ENCODE data around the gene SYT12. TPM values are rescaled to one million over a fixed set of nuclear protein-coding genes. Genes with fewer than 3 reads are reported as not detected.
A peak's percentile ranks its signal among the peaks of the same experiment; 100 is the strongest.

The SYT12 gene
- total RNA-seq, 6 experiments from 2014 or later: not detected

DNA sequence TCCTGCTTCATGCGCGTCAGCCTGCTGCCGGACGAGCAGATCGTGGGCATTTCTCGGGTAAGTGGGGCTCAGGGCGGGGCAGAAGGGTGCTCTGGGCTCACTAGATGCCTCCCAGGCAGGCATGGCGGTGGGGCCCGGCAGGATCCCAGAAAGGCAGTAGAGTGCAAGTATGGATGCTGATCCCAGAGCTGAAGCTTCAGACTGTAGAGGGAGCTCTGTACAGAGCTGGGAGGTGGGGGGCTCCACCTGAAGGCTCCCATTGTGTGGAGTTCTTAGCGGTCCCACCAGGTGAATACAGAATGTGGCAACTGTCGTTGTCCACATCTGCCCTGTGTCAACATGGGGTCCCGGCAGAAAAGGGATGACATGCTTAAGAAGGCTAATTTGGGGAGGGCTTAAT, 17.2 kb downstream of the SYT12 start:
- no peak overlapping the region for H3K27ac Mint-ChIP-seq

DNA sequence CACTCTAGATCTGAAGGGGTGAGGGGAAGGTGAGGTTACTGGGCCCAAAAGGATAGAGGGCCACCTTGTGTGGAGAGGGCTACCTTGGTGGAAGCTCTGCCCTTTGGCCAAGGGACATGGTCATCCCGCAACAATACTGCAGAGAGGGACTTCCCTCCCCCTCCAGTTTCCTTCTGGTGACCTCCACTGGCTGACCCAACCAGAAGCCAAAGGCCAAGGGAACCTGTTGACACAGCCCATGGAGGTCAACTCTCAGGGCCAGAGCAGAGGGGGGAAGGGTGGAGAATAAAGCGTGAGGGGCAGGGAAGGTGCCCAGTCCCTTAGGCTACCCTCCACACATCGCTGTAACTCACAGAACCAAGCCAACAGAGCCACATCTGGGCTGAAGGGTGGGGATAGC, 18.7 kb downstream of the SYT12 start:
- H3K36me3 Mint-ChIP-seq (ENCODE audit: low read depth): no peaks in the 10 kb centered on the region
- H3K27ac Mint-ChIP-seq: no peak overlapping the region
- TF ChIP-seq, protein P1, sequence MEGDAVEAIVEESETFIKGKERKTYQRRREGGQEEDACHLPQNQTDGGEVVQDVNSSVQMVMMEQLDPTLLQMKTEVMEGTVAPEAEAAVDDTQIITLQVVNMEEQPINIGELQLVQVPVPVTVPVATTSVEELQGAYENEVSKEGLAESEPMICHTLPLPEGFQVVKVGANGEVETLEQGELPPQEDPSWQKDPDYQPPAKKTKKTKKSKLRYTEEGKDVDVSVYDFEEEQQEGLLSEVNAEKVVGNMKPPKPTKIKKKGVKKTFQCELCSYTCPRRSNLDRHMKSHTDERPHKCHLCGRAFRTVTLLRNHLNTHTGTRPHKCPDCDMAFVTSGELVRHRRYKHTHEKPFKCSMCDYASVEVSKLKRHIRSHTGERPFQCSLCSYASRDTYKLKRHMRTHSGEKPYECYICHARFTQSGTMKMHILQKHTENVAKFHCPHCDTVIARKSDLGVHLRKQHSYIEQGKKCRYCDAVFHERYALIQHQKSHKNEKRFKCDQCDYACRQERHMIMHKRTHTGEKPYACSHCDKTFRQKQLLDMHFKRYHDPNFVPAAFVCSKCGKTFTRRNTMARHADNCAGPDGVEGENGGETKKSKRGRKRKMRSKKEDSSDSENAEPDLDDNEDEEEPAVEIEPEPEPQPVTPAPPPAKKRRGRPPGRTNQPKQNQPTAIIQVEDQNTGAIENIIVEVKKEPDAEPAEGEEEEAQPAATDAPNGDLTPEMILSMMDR (IDR thresholded peaks at IDR 0.05): no peak
- H3K27me3 Mint-ChIP-seq (ENCODE audit: insufficient read depth): peaks cover 37% of the 10 kb centered on the region
- peaks cover 6% of the 10 kb centered on the region for H3K4me1 Mint-ChIP-seq (ENCODE audit: low read depth)
- no peak overlapping the region for H3K4me3 Mint-ChIP-seq
- H3K9me3 Mint-ChIP-seq: no peaks in the 10 kb centered on the region
- no peak for DNase-seq

More for the DNA sequence above, 17.2 kb downstream of the SYT12 start:
- TF ChIP-seq, protein P1 (IDR thresholded peaks at IDR 0.05): peak; percentile 18; the same call in 1 of the 2 replicates
- peaks cover 34% of the 10 kb centered on the region for H3K27me3 Mint-ChIP-seq (ENCODE audit: insufficient read depth)
- DNase-seq: no peak
- H3K9me3 Mint-ChIP-seq: no peaks in the 10 kb centered on the region
- H3K4me3 Mint-ChIP-seq: no peak overlapping the region
- peaks cover under 1% of the 10 kb centered on the region for H3K4me1 Mint-ChIP-seq (ENCODE audit: low read depth)
- no peaks in the 10 kb centered on the region for H3K36me3 Mint-ChIP-seq (ENCODE audit: low read depth)

DNA sequence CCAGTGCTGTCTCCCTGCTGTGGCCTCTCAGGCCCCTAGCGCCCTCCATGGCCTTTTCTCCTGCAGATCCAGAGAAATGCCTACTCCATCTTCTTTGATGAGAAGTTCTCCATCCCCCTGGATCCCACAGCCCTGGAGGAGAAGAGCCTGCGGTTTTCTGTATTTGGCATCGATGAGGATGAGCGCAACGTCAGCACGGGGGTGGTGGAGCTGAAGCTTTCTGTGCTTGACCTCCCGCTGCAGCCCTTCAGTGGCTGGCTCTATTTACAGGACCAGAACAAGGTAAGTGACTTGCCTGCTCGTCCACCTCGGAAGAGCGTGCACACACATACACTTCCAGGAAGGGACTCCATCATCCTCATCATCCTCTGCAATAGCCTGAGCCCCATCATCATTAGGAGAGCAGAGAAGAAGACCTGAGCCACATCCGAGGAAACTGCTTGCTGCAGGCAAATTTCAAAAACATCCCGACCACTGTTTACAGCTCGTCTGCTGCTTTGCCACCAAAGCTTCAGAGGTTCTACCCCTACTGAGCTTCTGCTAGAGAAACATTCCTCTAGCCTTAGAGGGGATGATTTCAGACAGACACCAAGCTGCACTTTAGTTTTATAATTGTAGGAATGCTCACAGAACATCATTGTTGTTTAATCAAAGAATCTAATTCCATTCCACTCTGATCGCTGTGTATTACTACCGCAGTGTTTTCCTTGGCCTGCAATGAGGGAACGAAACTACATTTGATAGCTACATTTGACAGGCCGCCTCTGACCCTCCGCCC, 20.8 kb downstream of the SYT12 start:
- peaks cover 6% of the 10 kb centered on the region for H3K4me1 Mint-ChIP-seq (ENCODE audit: low read depth)
- no peak overlapping the region for H3K4me3 Mint-ChIP-seq
- TF ChIP-seq, protein P1 (IDR thresholded peaks at IDR 0.05): no peak
- H3K9me3 Mint-ChIP-seq: no peaks in the 10 kb centered on the region
- peaks cover 34% of the 10 kb centered on the region for H3K27me3 Mint-ChIP-seq (ENCODE audit: insufficient read depth)
- no peaks in the 10 kb centered on the region for H3K36me3 Mint-ChIP-seq (ENCODE audit: low read depth)
- DNase-seq: no peak
- no peak overlapping the region for H3K27ac Mint-ChIP-seq

DNA sequence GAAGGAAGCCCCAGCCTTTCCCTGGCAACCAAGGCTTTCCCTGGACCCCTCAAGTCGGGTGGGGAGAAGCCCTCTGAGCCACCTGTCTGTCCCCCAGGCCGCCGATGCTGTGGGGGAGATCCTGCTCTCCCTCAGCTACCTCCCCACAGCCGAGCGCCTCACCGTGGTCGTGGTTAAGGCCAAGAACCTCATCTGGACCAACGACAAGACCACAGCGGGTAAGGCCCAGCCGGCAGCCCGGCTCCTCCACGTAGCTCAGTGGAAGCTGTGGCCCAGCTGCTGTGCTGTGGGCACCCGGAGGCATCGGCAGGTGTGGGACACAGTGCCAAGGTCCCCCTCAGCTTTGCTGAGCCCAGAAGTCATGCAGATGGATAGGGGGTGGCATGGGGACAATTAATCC, 21.6 kb downstream of the SYT12 start:
- Mint-ChIP-seq H3K4me1 (ENCODE audit: low read depth) (peaks cover 6% of the 10 kb centered on the region), H3K9me3 (no peaks in the 10 kb centered on the region), H3K4me3 (no peak overlapping the region), H3K27me3 (ENCODE audit: insufficient read depth) (peaks cover 34% of the 10 kb centered on the region), H3K27ac (no peak overlapping the region), H3K36me3 (ENCODE audit: low read depth) (no peaks in the 10 kb centered on the region)
- TF ChIP-seq, protein P1 (IDR thresholded peaks at IDR 0.05): no peak
- no peak for DNase-seq

DNA sequence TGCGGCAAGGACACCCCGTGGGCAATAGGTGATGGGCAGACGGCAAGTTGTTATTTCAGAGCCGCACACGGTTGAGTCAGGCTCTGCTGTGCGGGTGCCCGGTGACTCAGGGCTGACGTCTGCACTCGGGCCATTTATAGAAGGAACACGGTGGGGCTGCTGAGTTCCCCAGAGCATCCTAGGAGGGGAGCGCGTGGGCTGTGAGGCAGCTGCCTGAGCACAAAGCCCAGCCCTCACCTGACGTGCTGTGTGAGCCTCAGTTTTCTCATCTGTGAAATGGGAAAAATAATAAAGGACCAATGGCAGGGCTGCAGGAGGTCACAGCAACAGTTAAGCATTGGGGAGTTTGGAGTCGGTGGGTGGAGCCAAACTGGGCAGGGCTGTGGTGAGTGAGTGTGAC, 22.4 kb downstream of the SYT12 start:
- TF ChIP-seq, protein P1 (IDR thresholded peaks at IDR 0.05): no peak; the same call in 1 of the 2 replicates
- H3K4me3 Mint-ChIP-seq: no peak overlapping the region
- peaks cover 27% of the 10 kb centered on the region for H3K27me3 Mint-ChIP-seq (ENCODE audit: insufficient read depth)
- peak; percentile 83 for DNase-seq
- H3K36me3 Mint-ChIP-seq (ENCODE audit: low read depth): no peaks in the 10 kb centered on the region
- H3K9me3 Mint-ChIP-seq: no peaks in the 10 kb centered on the region
- H3K4me1 Mint-ChIP-seq (ENCODE audit: low read depth): peaks cover 6% of the 10 kb centered on the region
- H3K27ac Mint-ChIP-seq: no peak overlapping the region
